HG03342 (cell line): ENCODE measurements around the gene LCORL.

ENCODE experiments used
- ATAC-seq: cut with Tn5 transposase; IDR thresholded peaks from one replicate; pipeline ENCODE4 v1.9.1; 2021; ENCODE audit warnings: mild to moderate bottlenecking, moderate library complexity; ENCODE audit not compliant: unreplicated experiment

LCORL gene

GRCh38 chr4:17939054-17939453 is 82.5 kb downstream of the LCORL start:
- no peak for ATAC-seq

- no peak for ATAC-seq
Measured at GRCh38 chr4:17934286-17934685, 87.3 kb downstream of the LCORL start.

- no peak for ATAC-seq
Measured at GRCh38 chr4:17933126-17933525, 88.4 kb downstream of the LCORL start.

- ATAC-seq, result no peak
Measured at GRCh38 chr4:17932041-17932440, 89.5 kb downstream of the LCORL start.

GRCh38 chr4:17930256-17930655 is 91.3 kb downstream of the LCORL start:
- ATAC-seq, result no peak

- no peak for ATAC-seq
Measured at GRCh38 chr4:17924189-17924588, 97.4 kb downstream of the LCORL start.

GRCh38 chr4:17921451-17921850 is 100.1 kb downstream of the LCORL start:
- ATAC-seq, result no peak

- no peak for ATAC-seq
Measured at GRCh38 chr4:17920681-17921080, 100.9 kb downstream of the LCORL start.

- ATAC-seq, result no peak
Measured at GRCh38 chr4:17915439-17915838, 106.1 kb downstream of the LCORL start.

GRCh38 chr4:17912011-17912410 is 109.5 kb downstream of the LCORL start:
- no peak for ATAC-seq

GRCh38 chr4:17911608-17912007 is 109.9 kb downstream of the LCORL start:
- no peak for ATAC-seq

- ATAC-seq, result no peak
Measured at GRCh38 chr4:17898553-17899055, 123.0 kb downstream of the LCORL start.

- ATAC-seq, result no peak
Measured at GRCh38 chr4:17895481-17895880, 126.1 kb downstream of the LCORL start.

GRCh38 chr4:17894421-17894820 is 127.1 kb downstream of the LCORL start:
- no peak for ATAC-seq

- ATAC-seq, result no peak
Measured at GRCh38 chr4:17889692-17890091, 131.9 kb downstream of the LCORL start.

GRCh38 chr4:17884511-17884910 is 137.0 kb downstream of the LCORL start:
- no peak for ATAC-seq

GRCh38 chr4:17884063-17884462 is 137.5 kb downstream of the LCORL start:
- ATAC-seq, result no peak

GRCh38 chr4:17877661-17878060 is 143.9 kb downstream of the LCORL start:
- no peak for ATAC-seq

- ATAC-seq, result no peak
Measured at GRCh38 chr4:17876943-17877342, 144.6 kb downstream of the LCORL start.

GRCh38 chr4:17875402-17876070 is 146.0 kb downstream of the LCORL start:
- ATAC-seq, result peak; percentile 96

GRCh38 chr4:17869327-17869726 is 152.2 kb downstream of the LCORL start:
- ATAC-seq, result no peak

- ATAC-seq, result no peak
Measured at GRCh38 chr4:17867276-17867675, 154.3 kb downstream of the LCORL start.

GRCh38 chr4:17866810-17867209 is 154.7 kb downstream of the LCORL start:
- ATAC-seq, result no peak
